HG03575 (cell line): ENCODE data around the gene PNKD.

Experiments
- ATAC-seq: cut with Tn5 transposase; IDR thresholded peaks from one replicate; pipeline ENCODE4 v1.9.1; 2021; ENCODE audit not compliant: unreplicated experiment, insufficient number of reproducible peaks, low FRiP score; ENCODE audit errors: extremely low read depth

PNKD gene

DNA sequence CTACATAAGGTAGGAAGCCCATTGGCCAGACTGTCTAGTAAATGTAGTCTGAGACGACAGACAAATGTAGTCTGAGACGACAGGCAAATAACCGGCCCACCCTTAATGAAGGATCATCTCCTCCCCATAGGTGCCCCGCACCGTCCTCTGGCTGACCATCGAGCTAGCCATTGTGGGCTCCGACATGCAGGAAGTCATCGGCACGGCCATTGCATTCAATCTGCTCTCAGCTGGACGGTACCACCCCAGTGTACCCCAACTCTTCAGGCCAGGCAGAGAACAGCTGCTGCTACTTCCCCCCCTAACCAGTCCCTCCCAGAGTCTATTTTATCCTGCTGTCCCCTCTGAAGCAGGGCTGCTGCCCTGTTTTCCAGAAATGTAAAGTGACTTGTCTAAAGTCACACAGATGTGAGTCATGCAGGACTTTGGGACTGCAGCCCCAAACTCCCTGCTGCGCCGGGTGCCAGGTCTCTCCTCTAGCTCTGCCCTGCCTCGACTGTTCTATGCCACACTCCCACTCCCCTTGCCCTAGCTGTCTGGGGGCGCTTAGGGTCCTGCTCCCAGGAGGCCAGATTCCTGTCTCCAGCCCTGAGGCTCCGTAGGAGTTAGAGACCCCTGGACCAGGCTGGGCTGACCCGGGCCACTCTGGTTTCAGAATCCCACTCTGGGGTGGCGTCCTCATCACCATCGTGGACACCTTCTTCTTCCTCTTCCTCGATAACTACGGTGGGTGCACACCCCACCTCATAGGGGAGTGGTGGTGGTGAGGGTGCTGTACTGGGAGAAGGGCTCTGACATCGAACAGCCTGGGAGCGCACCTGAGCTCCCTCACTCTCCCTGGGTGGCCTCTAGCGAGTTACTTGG lies 116.4 kb downstream of the PNKD start:
- ATAC-seq, result no peak

DNA sequence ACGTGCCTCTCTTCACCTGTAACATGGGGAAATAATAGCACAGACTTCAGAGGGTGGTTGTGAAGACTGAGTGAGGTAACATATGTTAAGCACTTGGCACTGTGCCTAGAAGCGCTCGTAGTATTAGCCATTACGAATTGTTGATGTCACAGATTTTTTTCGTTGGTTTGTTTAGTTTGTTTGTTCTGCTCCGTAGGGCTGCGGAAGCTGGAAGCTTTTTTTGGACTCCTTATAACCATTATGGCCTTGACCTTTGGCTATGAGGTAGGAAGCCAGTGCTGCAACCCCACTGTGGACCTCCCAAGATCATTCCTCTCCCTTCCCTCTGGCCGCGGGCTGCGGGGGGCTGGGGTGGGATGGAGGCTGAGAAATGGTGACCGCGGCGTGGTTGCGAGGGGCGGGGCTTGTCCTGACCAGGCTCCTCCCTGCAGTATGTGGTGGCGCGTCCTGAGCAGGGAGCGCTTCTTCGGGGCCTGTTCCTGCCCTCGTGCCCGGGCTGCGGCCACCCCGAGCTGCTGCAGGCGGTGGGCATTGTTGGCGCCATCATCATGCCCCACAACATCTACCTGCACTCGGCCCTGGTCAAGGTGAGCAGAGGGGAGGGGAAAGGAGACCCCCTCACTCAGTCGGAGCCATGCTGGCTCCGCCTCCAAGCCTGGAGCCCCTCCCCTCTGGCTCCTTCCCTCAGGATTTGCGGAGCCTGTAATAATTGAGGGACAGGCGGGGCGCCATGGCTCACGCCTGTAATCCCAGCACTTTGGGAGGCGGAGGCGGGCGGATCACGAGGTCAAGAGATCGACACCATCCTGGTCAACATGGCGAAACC lies 117.3 kb downstream of the PNKD start:
- no peak for ATAC-seq

DNA sequence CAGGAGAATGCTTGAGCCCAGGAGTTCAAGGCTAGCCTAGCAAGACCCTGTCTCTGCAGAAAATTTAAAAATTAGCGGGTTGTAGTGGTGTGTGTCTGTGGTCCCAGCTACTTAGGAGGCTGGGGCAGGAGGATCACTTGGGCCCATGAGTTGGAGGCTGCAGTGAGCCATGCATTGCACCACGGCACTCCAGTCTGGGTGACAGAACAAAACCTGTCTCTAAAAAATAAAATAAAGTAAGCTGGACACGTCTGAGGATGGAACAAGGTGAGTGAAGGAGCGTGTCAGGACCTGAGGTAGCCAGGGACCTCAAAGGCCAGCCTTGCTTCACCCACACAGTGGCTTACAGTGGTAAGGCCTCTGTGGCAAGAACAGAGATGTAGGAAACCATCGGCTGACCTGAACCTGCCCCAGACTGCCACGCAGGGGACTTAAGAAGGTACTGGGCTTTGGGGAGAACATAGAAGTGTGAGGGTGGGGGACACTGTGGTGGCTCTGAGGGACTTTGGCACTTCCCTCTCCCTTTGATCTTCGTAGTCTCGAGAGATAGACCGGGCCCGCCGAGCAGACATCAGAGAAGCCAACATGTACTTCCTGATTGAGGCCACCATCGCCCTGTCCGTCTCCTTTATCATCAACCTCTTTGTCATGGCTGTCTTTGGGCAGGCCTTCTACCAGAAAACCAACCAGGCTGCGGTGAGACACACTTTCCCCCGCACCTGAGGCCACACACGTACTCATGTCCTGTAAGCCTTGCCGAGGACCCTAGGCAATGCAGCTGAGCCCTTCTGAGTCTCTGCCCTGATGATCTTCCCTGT lies 119.2 kb downstream of the PNKD start:
- ATAC-seq, result no peak

DNA sequence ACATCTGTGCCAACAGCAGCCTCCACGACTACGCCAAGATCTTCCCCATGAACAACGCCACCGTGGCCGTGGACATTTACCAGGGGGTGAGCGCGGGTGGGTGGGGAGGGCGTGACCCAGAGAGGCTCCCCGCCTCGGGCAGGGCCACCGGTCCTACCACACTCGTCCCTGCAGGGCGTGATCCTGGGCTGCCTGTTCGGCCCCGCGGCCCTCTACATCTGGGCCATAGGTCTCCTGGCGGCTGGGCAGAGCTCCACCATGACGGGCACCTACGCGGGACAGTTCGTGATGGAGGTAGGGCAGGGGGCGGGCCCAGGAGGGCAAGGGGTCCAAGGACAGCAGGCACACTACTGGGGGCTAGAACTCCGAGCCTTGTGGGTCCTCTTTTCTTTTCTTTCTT lies 120.9 kb downstream of the PNKD start:
- ATAC-seq, result no peak

DNA sequence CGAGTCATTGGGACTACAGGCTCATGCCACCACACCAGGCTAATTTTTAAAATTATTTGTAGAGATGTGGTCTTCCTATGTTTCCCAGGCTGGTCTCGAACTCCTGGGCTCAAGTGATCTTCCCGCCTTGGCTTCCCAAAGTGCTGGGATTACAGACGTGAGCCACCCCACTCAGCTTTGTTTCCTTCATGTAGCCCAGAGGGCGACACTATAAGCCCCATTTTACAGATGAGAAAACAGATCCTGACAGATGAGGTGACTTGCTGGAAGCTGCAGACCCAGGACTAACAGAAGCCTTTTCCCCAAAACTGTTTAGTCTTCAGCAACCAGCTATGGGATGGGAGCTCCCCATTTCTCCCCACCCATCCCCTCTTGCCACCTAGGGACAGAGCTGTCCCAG lies 122.1 kb downstream of the PNKD start:
- ATAC-seq, result no peak

DNA sequence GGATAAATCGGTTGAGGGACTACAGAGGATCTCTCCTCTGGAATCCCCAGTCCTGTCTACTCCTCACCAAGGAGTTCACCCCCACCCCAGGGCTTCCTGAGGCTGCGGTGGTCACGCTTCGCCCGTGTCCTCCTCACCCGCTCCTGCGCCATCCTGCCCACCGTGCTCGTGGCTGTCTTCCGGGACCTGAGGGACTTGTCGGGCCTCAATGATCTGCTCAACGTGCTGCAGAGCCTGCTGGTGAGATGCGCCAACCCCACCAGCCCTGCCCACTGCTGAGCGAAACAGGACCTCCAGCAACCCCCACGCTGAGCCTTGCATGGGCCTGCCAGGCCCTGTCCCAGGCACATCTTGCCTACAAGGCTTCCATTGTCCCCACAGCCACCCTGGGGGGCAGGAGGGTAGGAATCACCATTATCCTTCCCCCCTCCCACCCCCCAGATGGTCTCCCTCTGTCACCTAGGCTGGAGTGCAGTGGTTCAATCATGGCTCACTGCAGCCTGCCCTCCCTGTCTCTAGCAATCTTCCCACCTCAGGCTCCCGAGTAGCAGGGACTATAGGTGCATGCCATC lies 122.7 kb downstream of the PNKD start:
- no peak for ATAC-seq

DNA sequence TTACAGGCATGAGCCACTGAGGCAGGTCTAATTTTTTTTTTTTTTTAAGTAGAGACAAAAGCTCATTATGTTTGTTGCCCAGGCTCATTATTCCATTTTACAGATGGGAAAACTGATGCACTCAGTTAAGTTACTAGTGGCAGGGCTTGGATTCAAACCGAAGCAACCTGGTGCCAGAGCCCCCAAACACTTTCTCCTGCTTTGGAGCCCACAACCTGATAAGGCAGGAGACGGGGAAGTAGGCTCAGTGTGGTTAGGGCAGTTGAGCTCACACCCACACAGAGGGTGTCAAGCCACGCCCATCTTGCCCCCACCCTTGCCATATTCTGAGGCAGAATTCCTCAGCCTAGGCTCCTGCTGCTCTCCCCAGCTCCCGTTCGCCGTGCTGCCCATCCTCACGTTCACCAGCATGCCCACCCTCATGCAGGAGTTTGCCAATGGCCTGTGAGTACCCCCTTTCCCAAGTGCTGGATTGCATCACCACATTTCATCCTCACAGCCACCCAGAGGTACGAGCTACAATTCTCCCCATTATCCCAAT lies 123.5 kb downstream of the PNKD start:
- no peak for ATAC-seq

DNA sequence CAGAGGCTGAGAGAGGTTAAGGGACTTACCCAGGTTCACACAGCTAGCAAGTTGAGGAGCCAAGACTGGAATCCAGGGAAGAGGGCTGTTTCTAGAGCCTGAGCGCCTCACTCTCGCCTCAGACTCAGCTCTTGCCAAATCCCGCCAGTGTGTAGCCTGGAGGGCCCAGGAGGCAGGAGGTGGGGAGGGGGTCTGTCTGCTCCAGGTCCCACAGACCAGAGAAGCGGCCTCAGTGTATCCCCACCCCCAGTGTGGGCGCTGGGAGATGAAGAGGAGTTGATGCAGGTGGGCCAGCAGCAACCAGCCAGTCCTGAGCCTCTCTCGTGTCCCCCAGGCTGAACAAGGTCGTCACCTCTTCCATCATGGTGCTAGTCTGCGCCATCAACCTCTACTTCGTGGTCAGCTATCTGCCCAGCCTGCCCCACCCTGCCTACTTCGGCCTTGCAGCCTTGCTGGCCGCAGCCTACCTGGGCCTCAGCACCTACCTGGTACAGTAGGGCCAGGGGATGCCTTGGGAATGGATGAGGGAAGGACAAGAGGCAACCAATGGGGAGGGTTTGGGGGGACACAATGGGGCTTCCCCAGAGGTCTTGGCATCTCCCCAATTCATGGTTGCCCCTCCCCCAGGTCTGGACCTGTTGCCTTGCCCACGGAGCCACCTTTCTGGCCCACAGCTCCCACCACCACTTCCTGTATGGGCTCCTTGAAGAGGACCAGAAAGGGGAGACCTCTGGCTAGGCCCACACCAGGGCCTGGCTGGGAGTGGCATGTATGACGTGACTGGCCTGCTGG lies 124.2 kb downstream of the PNKD start:
- no peak for ATAC-seq

DNA sequence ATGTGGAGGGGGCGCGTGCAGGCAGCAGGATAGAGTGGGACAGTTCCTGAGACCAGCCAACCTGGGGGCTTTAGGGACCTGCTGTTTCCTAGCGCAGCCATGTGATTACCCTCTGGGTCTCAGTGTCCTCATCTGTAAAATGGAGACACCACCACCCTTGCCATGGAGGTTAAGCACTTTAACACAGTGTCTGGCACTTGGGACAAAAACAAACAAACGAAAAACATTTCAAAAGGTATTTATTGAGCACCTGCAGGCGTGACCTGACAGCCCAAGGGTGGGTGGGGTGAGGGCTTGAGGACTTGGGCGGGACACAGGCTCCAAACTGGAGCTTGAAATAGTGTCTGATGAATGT lies 124.7 kb downstream of the PNKD start:
- ATAC-seq, result no peak

DNA sequence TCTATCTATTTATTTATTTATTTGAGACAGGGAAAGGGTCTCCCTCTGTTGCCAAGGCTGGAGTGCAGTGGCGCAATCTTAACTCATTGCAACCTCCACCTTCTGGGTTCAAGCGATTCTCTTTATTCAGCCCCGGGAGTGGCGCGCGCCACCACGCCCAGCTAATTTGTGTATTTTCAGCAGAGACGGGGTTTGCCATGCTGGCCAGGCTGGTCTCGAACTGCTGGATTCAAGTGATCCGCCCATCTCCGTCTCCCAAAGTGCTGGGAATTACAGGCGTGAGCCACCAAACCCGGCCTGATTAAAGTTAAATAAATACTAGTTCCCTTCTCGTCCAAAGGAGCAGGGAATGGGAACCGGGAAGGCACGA lies 125.1 kb downstream of the PNKD start:
- ATAC-seq, result no peak

DNA sequence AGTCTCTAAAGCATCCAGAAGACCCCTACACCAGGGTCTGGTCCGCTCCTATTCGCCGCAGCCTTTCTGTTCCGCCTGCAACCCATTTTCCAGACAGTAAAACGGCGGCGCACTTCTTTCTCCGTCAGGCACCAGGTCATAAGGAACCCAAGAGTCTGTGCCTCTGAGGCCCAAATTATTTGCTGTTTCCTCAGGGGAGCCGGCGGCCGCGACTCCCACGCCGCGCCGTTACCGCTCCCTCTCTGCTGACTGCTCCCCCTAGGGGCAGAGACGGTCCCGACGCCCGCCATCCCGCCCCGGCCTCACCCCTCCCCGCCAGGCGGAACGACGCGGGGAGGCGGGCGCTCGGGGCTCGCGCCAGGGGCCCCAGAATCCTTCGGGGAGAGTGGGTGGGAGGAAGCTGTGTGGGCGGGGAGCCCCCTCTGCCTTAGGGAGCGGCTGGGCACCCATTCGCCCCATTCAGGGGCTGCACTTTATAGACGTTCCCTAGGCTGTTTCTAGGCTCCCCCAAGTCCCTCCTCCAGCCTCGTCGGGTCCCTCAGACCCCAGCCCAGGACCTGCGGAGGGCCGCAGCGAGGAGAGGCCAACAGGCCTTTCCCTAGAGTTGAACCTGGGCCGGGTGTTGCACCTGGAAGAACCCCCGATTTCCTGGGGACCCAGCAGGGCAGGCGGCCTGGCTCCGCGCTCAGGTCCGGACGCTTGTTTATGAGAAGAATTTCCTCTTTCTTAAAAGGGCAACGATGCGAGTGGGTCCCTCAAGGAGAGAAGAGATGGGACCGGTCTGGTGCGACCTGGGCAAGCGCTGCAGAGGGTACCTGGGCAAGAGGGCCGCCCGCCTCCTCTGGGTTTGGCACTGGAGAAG lies 125.7 kb downstream of the PNKD start:
- peak; percentile 30 for ATAC-seq
